CD14-positive monocyte (primary cell): ENCODE results near the gene CMTM6. TPM values are rescaled to one million over a fixed set of nuclear protein-coding genes. Genes with fewer than 3 reads are reported as not detected.

Experiments used
- DNase-seq, 3 donors: peaks; one replicate each; pipeline ENCODE4 v3.0.0-alpha.2; 2011 to 2022
- H2AFZ ChIP-seq: 2 replicates; pipeline ENCODE4 v1.6.0; 2012; ENCODE audit warnings: mild to moderate bottlenecking, low read depth, low read length, inconsistent platforms; ENCODE audit not compliant: insufficient read depth, poor library complexity, severe bottlenecking
- H3K27ac ChIP-seq, 2 donors: 1 replicate in 1 of 2; 2 replicates in 1 of 2; pipeline ENCODE4 v1.5.1; 2012 to 2013; ENCODE audit warnings: low read length in 2 of 2, control low read depth in 1 of 2, inconsistent platforms in 1 of 2, low read depth in 1 of 2, mild to moderate bottlenecking in 1 of 2
- H3K27me3 ChIP-seq, 2 donors: one replicate each; pipeline versions ENCODE4 v1.6.0 to v1.6.1; 2011 to 2013; ENCODE audit warnings: low read length in 2 of 2; ENCODE audit not compliant: control insufficient read depth in 2 of 2, insufficient read depth in 2 of 2
- H3K36me3 ChIP-seq, 2 donors: replicated peaks in 1 of 2; 1 replicate in 1 of 2; 2 replicates in 1 of 2; pipeline versions ENCODE4 v1.5.1 to v1.6.1; 2012 to 2013; ENCODE audit warnings: low read length in 2 of 2, control low read depth in 1 of 2, inconsistent platforms in 1 of 2, mild to moderate bottlenecking in 1 of 2; ENCODE audit not compliant: insufficient read depth in 2 of 2, control insufficient read depth in 1 of 2
- H3K4me1 ChIP-seq, 2 donors: 1 replicate in 1 of 2; 2 replicates in 1 of 2; pipeline versions ENCODE4 v1.5.1 to v1.6.1; 2012 to 2013; ENCODE audit warnings: low read length in 2 of 2, control low read depth in 1 of 2, inconsistent platforms in 1 of 2, mild to moderate bottlenecking in 1 of 2, moderate library complexity in 1 of 2; ENCODE audit not compliant: insufficient read depth in 2 of 2, control insufficient read depth in 1 of 2
- H3K4me2 ChIP-seq: replicated peaks from 2 replicates; pipeline ENCODE3; 2012; ENCODE audit warnings: low read length, moderate library complexity, mild to moderate bottlenecking; ENCODE audit not compliant: poor library complexity, severe bottlenecking; ENCODE audit errors: extremely low read depth
- H3K4me3 ChIP-seq, 3 experiments: fragments of 200-600 bp in 1 of 3; sonication (generic) in 1 of 3; replicated peaks in 1 of 3; 1 replicate in 2 of 3; 2 replicates in 1 of 3; pipeline ENCODE4 v1.5.1; 2011 to 2013; ENCODE audit warnings: low read length in 3 of 3, mild to moderate bottlenecking in 3 of 3, control low read depth in 2 of 3, low read depth in 2 of 3, inconsistent platforms in 1 of 3, moderate library complexity in 1 of 3
- H3K79me2 ChIP-seq: 2 replicates; pipeline ENCODE4 v1.6.0; 2012; ENCODE audit warnings: mild to moderate bottlenecking, control low read depth, inconsistent platforms, low read length, moderate library complexity; ENCODE audit not compliant: insufficient read depth
- H3K9ac ChIP-seq: 2 replicates; pipeline ENCODE4 v1.6.0; 2017; ENCODE audit warnings: low read length, mild to moderate bottlenecking; ENCODE audit not compliant: insufficient read depth, poor library complexity, severe bottlenecking
- H3K9me3 ChIP-seq, 2 donors: replicated peaks in 1 of 2; 1 replicate in 1 of 2; 2 replicates in 1 of 2; pipeline versions ENCODE4 v1.5.1 to v1.6.1; 2012 to 2013; ENCODE audit warnings: low read length in 2 of 2, control low read depth in 1 of 2; ENCODE audit not compliant: control insufficient read depth in 1 of 2, insufficient read depth in 1 of 2
- H4K20me1 ChIP-seq: 2 replicates; pipeline ENCODE4 v1.6.0; 2012; ENCODE audit warnings: mild to moderate bottlenecking, low read length, control low read depth, moderate library complexity; ENCODE audit not compliant: insufficient read depth
- H3K27ac Mint-ChIP-seq, 7 donors: one replicate each; pipeline ENCODE4 v1.8.0; 2020; ENCODE audit warnings: mild to moderate bottlenecking in 7 of 7, mixed read lengths in 7 of 7, moderate library complexity in 6 of 7, inconsistent platforms in 2 of 7
- H3K27me3 Mint-ChIP-seq, 3 donors: one replicate each; pipeline ENCODE4 v1.8.0; 2021 to 2022; ENCODE audit warnings: low read depth in 3 of 3, mild to moderate bottlenecking in 3 of 3, mixed read lengths in 3 of 3, moderate library complexity in 3 of 3, inconsistent platforms in 1 of 3
- H3K36me3 Mint-ChIP-seq, 2 donors: one replicate each; pipeline ENCODE4 v1.8.0; 2020; ENCODE audit warnings: mixed read lengths in 2 of 2, inconsistent platforms in 1 of 2, mild to moderate bottlenecking in 1 of 2
- H3K4me1 Mint-ChIP-seq: one replicate; pipeline ENCODE4 v1.8.0; 2020; ENCODE audit warnings: mild to moderate bottlenecking, mixed read lengths
- H3K4me3 Mint-ChIP-seq, 2 donors: one replicate each; pipeline ENCODE4 v1.8.0; 2020; ENCODE audit warnings: mild to moderate bottlenecking in 2 of 2, mixed read lengths in 2 of 2, moderate library complexity in 1 of 2
- H3K9me3 Mint-ChIP-seq, 7 donors: one replicate each; pipeline ENCODE4 v1.8.0; 2020 to 2022; ENCODE audit warnings: mixed read lengths in 7 of 7, mild to moderate bottlenecking in 6 of 7, moderate library complexity in 6 of 7, inconsistent platforms in 2 of 7
- CTCF ChIP-seq: fragments of 200-600 bp; IDR thresholded peaks from one replicate; pipeline ENCODE4 v1.8.0; 2022; ENCODE audit warnings: antibody characterized with exemption, mild to moderate bottlenecking
- WGBS: methylation state at CpG from one replicate; pipeline ENCODE4 v1.1.5; 2013; ENCODE audit warnings: missing lambda C conversion rate; ENCODE audit not compliant: insufficient coverage; 5-methylcytosine and 5-hydroxymethylcytosine counted together
- intact Hi-C, 2 donors: fragments of 100-400 bp; cut with micrococcal nuclease; formaldehyde crosslinking; loops; one replicate each; pipeline versions ENCODE4 v1.15.0 to v1.15.1; 2023
- polyA plus RNA-seq, 3 donors: library from polyadenylated mRNA; depleted of rRNA in 1 of 3; unstranded in 2 of 3; stranded (reverse) in 1 of 3; fragments of 300-500 nt in 2 of 3; fragments of >200 nt in 1 of 3; fragmentation: Illumina TruSeq in 2 of 3; gene quantifications; 1 replicate in 2 of 3; 2 replicates in 1 of 3; pipeline ENCODE4 v1.2.3, GENCODE V29; 2012 to 2021

CMTM6 gene
- polyA plus RNA-seq, 3 donors, result 40.0 to 210 (median 190) TPM

GRCh38 chr3:32506466-32506865, 3.8 kb upstream of the CMTM6 start:
- intact Hi-C loops, result loop anchor here in 1 of 2 donors (10.0 kb wide), 1 partner anchor 178 kb away; the partner anchor contains the start of gene CNOT10
- Histone ChIP-seq H3K9me3 (no peaks in the 10 kb centered on the region), H3K4me2 (no peak overlapping the region), H3K9ac (no peak overlapping the region), H3K36me3 (no peaks in the 10 kb centered on the region), H3K27me3 (no peaks in the 10 kb centered on the region), H2AFZ (no peak overlapping the region), H3K27ac (no peak overlapping the region), H3K4me3 (no peak overlapping the region), H3K79me2 (peaks cover 15% of the 10 kb centered on the region), H4K20me1 (peaks cover 8% of the 10 kb centered on the region), H3K4me1 (peaks cover 6 to 7% of the 10 kb centered on the region in 2 donors)
- H3K9me3 Mint-ChIP-seq, result no peaks in the 10 kb centered on the region
- H3K27me3 Mint-ChIP-seq, result no peaks in the 10 kb centered on the region
- H3K4me3 Mint-ChIP-seq, result no peak overlapping the region
- WGBS, result 100% methylated on average over 1 of the region's 4 CpGs
- H3K36me3 Mint-ChIP-seq, result no peaks in the 10 kb centered on the region
- no peak overlapping the region for H3K27ac Mint-ChIP-seq
- no peak for DNase-seq
- TF ChIP-seq CTCF, result no peak
- H3K4me1 Mint-ChIP-seq, result peaks cover 16% of the 10 kb centered on the region

GRCh38 chr3:32502946-32503286, 264 bp upstream of the CMTM6 start:
- peak overlapping the region; percentile 94 to 95 for H3K4me3 Mint-ChIP-seq
- peaks cover 38 to 41% of the 10 kb centered on the region in 2 donors for H3K4me1 ChIP-seq
- no peak for TF ChIP-seq CTCF
- H3K36me3 ChIP-seq, result no peaks in the 10 kb centered on the region
- no peaks in the 10 kb centered on the region for H3K27me3 ChIP-seq
- H2AFZ ChIP-seq, result peak overlapping the region; percentile 65
- DNase-seq, result no peak
- H3K4me1 Mint-ChIP-seq, result peaks cover 40% of the 10 kb centered on the region
- peak overlapping the region; percentile 77 for H3K4me2 ChIP-seq
- peaks cover 50% of the 10 kb centered on the region for H3K79me2 ChIP-seq
- H3K9me3 Mint-ChIP-seq, result no peaks in the 10 kb centered on the region
- H3K9me3 ChIP-seq, result no peaks in the 10 kb centered on the region
- peak overlapping the region; percentile 96 to 98 for H3K27ac ChIP-seq
- peaks cover 6 to 15% of the 10 kb centered on the region in 2 donors for H3K36me3 Mint-ChIP-seq
- no peaks in the 10 kb centered on the region for H3K27me3 Mint-ChIP-seq
- peak overlapping the region; percentile 91 to 97 (median 94) for H3K4me3 ChIP-seq
- peak overlapping the region; percentile 95 to 99 (median 97) for H3K27ac Mint-ChIP-seq
- 0% methylated on average over 2 of the region's 6 CpGs for WGBS
- peak overlapping the region; percentile 98 for H3K9ac ChIP-seq
- intact Hi-C loops, result loop anchor here in 1 of 2 donors (10.0 kb wide), 1 partner anchor 182 kb away; the partner anchor contains the start of gene CNOT10
- peaks cover 37% of the 10 kb centered on the region for H4K20me1 ChIP-seq
